Lower leg skin (tissue), 4 donors: Measurements from ENCODE around the gene OPN3. TPM values are rescaled to one million over a fixed set of nuclear protein-coding genes. Genes with fewer than 3 reads are reported as not detected.

Experiments used
- DNase-seq, 2 donors: peaks; one replicate each; pipeline ENCODE4 v3.0.0-alpha.2; 2019; ENCODE audit warnings: low spot score in 2 of 2
- H3K4me3 ChIP-seq: fragments of 200-600 bp; sonication (generic); 2 replicates; pipeline ENCODE4 v1.5.1; 2017; ENCODE audit warnings: mild to moderate bottlenecking, low read depth; ENCODE audit not compliant: poor library complexity, severe bottlenecking
- POLR2A ChIP-seq, 2 donors: fragments of 450-650 bp; IDR thresholded peaks; one replicate each; pipeline ENCODE4 v1.6.1; 2016 to 2017; ENCODE audit warnings: antibody characterized with exemption in 2 of 2, mild to moderate bottlenecking in 1 of 2, moderate library complexity in 1 of 2
- WGBS, 2 donors: methylation state at CpG; one replicate each; pipeline ENCODE4 v1.1.5; 2018; 5-methylcytosine and 5-hydroxymethylcytosine counted together
- intact Hi-C: fragments of 100-400 bp; cut with DNase I; formaldehyde crosslinking; loops from one replicate; pipeline ENCODE4 v1.15.0; 2023; ENCODE audit warnings: low total_unique reads
- total RNA-seq, 4 donors: library from RNA; depleted of rRNA; stranded (reverse); fragments of >200 nt; gene quantifications; one replicate each; pipeline ENCODE4 v1.1.0, GENCODE V29; 2016
- TF ChIP-seq, protein P1 (sequence below), 3 donors: fragments of 450-650 bp; IDR thresholded peaks; one replicate each; pipeline ENCODE4 v1.5.1; 2016; ENCODE audit warnings: antibody characterized with exemption in 3 of 3, mild to moderate bottlenecking in 3 of 3, moderate library complexity in 2 of 3

Gene OPN3
- total RNA-seq, 4 donors from 2014 or later = 22.2 to 34.6 (median 32.1) TPM

DNA sequence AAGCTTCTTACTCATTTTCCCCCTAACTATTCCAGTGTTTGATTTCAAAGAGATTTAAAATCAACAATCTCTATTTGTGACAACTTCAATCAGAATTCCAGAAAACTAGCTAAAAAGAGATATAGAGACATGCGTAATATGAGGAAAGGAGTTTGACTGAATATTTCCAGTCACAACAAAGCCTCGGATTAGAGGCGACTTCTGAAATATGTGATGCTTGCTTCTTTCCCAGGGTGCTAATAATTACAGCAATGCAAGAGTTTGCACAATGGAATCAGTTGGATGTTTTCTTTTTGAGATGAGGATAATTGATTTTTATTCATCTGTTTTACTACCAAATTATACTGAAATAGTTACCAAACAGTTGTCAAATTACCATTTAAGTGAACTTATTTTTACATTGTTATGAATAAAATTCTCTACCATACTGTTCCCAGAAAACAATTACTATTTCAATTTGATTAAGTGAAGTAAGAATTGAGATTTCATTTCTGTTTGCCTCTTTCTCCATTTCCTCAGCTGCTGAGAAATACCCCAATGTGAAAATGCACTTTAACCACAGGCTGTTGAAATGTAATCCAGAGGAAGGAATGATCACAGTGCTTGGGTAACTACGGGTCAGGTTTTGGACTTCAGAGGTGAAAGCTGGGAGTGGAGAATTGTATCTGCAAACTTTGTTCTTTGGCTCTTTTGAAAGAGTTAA lies 79.9 kb downstream of the OPN3 start:
- no peak for TF ChIP-seq POLR2A (IDR thresholded peaks at IDR 0.05)
- TF ChIP-seq, protein P1, sequence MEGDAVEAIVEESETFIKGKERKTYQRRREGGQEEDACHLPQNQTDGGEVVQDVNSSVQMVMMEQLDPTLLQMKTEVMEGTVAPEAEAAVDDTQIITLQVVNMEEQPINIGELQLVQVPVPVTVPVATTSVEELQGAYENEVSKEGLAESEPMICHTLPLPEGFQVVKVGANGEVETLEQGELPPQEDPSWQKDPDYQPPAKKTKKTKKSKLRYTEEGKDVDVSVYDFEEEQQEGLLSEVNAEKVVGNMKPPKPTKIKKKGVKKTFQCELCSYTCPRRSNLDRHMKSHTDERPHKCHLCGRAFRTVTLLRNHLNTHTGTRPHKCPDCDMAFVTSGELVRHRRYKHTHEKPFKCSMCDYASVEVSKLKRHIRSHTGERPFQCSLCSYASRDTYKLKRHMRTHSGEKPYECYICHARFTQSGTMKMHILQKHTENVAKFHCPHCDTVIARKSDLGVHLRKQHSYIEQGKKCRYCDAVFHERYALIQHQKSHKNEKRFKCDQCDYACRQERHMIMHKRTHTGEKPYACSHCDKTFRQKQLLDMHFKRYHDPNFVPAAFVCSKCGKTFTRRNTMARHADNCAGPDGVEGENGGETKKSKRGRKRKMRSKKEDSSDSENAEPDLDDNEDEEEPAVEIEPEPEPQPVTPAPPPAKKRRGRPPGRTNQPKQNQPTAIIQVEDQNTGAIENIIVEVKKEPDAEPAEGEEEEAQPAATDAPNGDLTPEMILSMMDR (IDR thresholded peaks at IDR 0.05) = no peak
- WGBS, 2 donors = 71 to 80% methylated on average over 4 of the region's 4 CpGs

DNA sequence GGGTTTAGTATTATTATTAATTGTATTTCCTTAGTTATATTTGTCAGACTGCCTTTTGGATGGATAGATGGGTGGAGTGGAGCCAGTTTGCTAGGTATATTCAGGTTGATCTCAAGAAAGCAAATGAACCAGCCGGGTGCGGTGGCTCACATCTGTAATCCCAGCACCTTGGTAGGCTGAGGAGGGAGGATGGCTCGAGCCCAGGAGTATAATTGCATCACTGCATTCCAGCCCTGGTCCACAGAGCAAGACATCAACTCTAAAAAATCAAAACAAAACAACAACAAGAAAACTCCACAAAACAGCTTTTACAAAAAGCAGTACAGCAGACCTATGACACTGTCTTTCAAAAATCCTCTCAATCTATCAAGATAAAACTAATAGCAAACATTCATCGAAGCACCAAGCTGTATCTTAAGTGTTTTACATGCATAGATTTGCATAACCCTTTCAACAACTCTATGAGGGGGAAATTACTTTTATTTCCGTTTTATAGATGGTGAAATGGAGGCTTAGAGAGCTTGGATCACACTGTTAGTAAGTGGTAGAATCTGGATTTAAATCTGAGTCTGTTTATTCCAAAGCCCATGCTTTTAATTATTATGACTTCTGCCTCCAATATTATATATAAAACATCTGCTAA lies 82.5 kb downstream of the OPN3 start:
- no peak overlapping the region for H3K4me3 ChIP-seq
- no peak for DNase-seq
- intact Hi-C loops = no loop called here
- TF ChIP-seq, protein P1 (IDR thresholded peaks at IDR 0.05) = no peak
- TF ChIP-seq POLR2A (IDR thresholded peaks at IDR 0.05) = no peak
- WGBS, 2 donors = 67 to 71% methylated on average over 5 of the region's 5 CpGs

More for the DNA sequence above, 79.9 kb downstream of the OPN3 start:
- no peak overlapping the region for H3K4me3 ChIP-seq
- intact Hi-C loops = no loop called here
- no peak for DNase-seq

DNA sequence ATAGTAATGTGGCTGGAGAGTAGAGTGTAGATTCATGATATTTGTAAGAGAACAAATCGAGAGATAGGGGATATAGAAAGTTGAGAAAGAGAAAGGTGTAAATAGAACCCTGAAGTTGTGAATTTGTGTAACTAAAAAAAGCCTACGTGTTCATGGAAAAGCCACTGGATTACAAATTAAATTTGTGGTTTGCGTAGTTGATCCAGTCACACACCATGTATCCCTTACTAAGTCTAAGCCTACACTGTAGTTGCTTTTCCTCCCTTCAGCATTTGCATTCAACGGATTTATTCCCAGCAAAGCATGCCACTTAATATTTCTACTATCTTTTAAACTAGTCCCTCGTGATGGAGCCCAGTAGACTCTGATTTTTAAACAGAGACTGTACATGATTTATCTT lies 83.1 kb downstream of the OPN3 start:
- DNase-seq = no peak
- no peak for TF ChIP-seq POLR2A (IDR thresholded peaks at IDR 0.05)
- TF ChIP-seq, protein P1 (IDR thresholded peaks at IDR 0.05) = no peak
- H3K4me3 ChIP-seq = no peak overlapping the region
- intact Hi-C loops = no loop called here
- WGBS, 2 donors = 90% methylated on average over 5 of the region's 5 CpGs

DNA sequence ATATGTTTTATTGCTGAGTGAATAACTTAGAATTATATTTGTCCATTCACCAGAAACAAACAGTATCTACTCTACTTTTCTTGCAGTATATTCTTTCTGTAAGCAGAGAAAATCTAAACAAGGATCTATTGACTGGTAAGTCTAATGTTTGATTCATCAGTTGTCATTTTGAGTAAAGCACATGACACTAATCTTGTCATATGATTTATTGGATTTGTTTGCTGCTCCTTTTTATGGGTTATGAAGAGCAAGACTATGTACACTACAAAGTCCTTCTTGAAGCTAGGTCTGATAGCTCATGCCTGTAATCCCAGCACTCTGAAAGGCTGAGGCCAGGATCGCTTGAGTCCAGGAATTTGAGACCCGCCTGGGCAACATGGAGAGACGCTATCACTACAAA lies 84.6 kb downstream of the OPN3 start:
- intact Hi-C loops = no loop called here
- H3K4me3 ChIP-seq = no peak overlapping the region
- TF ChIP-seq, protein P1 (IDR thresholded peaks at IDR 0.05) = no peak
- no peak for TF ChIP-seq POLR2A (IDR thresholded peaks at IDR 0.05)
- DNase-seq = no peak
- WGBS, 2 donors = 93 to 95% methylated on average over 3 of the region's 3 CpGs

DNA sequence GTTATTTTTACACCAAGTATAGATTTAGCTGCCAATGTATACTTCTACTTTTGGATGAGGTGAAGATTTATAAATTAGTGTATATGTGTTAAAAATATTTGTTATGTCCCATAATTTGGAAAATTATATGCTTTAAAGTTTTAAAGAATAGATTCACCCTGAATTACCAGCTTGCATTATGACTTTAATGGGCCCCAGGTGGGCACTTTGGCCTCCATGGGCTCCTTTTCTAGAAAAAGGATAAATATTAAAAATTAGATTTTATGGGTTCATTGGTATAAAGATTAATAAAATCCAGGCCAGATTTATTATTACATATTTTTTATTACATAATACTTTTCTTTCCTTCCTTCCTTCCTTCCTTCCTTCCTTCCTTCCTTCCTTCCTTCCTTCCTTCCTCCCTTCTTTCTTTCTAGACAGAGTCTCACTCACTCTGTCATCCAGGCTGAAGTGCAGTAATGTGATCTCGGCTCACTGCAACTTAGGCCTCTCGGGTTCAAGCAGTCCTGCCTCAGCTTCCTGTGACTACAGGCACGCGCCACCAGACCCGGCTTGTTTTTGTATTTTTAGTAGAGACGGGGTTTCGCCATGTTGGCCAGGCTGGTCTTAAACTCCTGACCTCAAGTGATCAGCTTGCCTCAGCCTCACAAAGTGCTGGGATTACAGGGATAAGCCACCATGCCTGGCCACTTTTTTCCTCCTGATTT lies 86.1 kb downstream of the OPN3 start:
- intact Hi-C loops = no loop called here
- 85 to 92% methylated on average over 7 of the region's 7 CpGs for WGBS, 2 donors

More for the DNA sequence above, 86.1 kb downstream of the OPN3 start:
- no peak overlapping the region for H3K4me3 ChIP-seq
- TF ChIP-seq, protein P1 (IDR thresholded peaks at IDR 0.05) = no peak
- no peak for TF ChIP-seq POLR2A (IDR thresholded peaks at IDR 0.05)
- no peak for DNase-seq
